GM23338 (cell line): ENCODE results near the gene THBS3.
"Not testable (repeated sequence)": the region's sequence is repeated elsewhere in the genome, so short reads cannot be mapped to it uniquely, and the experiment has no call there.

ENCODE experiments used
- EZH2 ChIP-seq: fragments of 200-600 bp; sonication (generic); IDR thresholded peaks from one replicate; pipeline ENCODE4 v1.8.0; 2017; ENCODE audit warnings: antibody characterized with exemption, mild to moderate bottlenecking, low read depth; ENCODE audit not compliant: unreplicated experiment
- EZH2phosphoT487 ChIP-seq: fragments of 200-600 bp; sonication (generic); IDR thresholded peaks from one replicate; pipeline ENCODE4 v1.8.1; 2018; ENCODE audit warnings: antibody characterized with exemption; ENCODE audit not compliant: unreplicated experiment
- JUNB ChIP-seq: IDR thresholded peaks from one replicate; pipeline ENCODE4 v1.6.1; 2016; ENCODE audit warnings: antibody characterized with exemption; ENCODE audit not compliant: unreplicated experiment
- NANOG ChIP-seq: IDR thresholded peaks from 2 replicates; pipeline ENCODE4 v1.6.1; 2016; ENCODE audit warnings: antibody characterized with exemption, borderline replicate concordance
- TF ChIP-seq, protein P1 (sequence below), 2 experiments: fragments of 200-600 bp in 1 of 2; sonication (generic) in 1 of 2; conservative IDR thresholded peaks; 2 replicates each; pipeline versions ENCODE4 v1.5.1 to v1.6.1; 2016 to 2017; ENCODE audit warnings: antibody characterized with exemption in 2 of 2, low read depth in 2 of 2, mild to moderate bottlenecking in 2 of 2, moderate library complexity in 1 of 2
- TF ChIP-seq, protein P2 (sequence below): IDR thresholded peaks from one replicate; pipeline ENCODE4 v1.6.1; 2018; ENCODE audit warnings: antibody characterized with exemption; ENCODE audit not compliant: unreplicated experiment

DNA sequence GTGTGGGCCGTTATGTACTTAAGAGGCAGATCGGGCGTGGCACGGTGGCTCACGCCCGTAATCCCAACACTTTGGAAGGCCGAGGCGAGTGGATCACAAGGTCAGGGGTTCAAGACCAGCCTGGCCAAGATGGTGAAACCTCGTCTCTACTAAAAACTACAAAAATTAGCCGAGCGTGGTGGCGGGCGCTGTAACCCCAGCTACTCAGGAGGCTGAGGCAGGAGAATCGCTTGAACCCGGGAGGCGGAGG lies 13.8 kb downstream of the THBS3 start:
- TF ChIP-seq, protein P1, sequence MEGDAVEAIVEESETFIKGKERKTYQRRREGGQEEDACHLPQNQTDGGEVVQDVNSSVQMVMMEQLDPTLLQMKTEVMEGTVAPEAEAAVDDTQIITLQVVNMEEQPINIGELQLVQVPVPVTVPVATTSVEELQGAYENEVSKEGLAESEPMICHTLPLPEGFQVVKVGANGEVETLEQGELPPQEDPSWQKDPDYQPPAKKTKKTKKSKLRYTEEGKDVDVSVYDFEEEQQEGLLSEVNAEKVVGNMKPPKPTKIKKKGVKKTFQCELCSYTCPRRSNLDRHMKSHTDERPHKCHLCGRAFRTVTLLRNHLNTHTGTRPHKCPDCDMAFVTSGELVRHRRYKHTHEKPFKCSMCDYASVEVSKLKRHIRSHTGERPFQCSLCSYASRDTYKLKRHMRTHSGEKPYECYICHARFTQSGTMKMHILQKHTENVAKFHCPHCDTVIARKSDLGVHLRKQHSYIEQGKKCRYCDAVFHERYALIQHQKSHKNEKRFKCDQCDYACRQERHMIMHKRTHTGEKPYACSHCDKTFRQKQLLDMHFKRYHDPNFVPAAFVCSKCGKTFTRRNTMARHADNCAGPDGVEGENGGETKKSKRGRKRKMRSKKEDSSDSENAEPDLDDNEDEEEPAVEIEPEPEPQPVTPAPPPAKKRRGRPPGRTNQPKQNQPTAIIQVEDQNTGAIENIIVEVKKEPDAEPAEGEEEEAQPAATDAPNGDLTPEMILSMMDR (conservative IDR thresholded peaks at IDR 0.05; ENCODE audit: low read depth in 2 of 2) = not testable (repeated sequence)
- TF ChIP-seq EZH2, EZH2phosphoT487, JUNB, NANOG: not testable (repeated sequence)
- TF ChIP-seq, protein P2, sequence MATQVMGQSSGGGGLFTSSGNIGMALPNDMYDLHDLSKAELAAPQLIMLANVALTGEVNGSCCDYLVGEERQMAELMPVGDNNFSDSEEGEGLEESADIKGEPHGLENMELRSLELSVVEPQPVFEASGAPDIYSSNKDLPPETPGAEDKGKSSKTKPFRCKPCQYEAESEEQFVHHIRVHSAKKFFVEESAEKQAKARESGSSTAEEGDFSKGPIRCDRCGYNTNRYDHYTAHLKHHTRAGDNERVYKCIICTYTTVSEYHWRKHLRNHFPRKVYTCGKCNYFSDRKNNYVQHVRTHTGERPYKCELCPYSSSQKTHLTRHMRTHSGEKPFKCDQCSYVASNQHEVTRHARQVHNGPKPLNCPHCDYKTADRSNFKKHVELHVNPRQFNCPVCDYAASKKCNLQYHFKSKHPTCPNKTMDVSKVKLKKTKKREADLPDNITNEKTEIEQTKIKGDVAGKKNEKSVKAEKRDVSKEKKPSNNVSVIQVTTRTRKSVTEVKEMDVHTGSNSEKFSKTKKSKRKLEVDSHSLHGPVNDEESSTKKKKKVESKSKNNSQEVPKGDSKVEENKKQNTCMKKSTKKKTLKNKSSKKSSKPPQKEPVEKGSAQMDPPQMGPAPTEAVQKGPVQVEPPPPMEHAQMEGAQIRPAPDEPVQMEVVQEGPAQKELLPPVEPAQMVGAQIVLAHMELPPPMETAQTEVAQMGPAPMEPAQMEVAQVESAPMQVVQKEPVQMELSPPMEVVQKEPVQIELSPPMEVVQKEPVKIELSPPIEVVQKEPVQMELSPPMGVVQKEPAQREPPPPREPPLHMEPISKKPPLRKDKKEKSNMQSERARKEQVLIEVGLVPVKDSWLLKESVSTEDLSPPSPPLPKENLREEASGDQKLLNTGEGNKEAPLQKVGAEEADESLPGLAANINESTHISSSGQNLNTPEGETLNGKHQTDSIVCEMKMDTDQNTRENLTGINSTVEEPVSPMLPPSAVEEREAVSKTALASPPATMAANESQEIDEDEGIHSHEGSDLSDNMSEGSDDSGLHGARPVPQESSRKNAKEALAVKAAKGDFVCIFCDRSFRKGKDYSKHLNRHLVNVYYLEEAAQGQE = not testable (repeated sequence)
